Measurements from ENCODE around the gene SAMD4B.

Gene SAMD4B

GRCh38 chr19:39410831-39411080, 68.5 kb downstream of the SAMD4B start:
- no peak for DNase-seq

- DNase-seq, result no peak
These were observed 69.0 kb downstream of the SAMD4B start for GRCh38 chr19:39411081-39411831.

GRCh38 chr19:39411832-39412099, 69.5 kb downstream of the SAMD4B start:
- peak; percentile 84 for DNase-seq

GRCh38 chr19:39412100-39412866, 70.1 kb downstream of the SAMD4B start, which contains the start of gene PLEKHG2:
TSS of gene PLEKHG2 (plus strand) at chr19:39412669. CDS start at chr19:39414087, 1,418 bp downstream.
- peak; percentile 98 for DNase-seq

GRCh38 chr19:39412867-39413271, 70.6 kb downstream of the SAMD4B start:
- no peak for DNase-seq

- peak; percentile 43 for DNase-seq
These were observed 71.2 kb downstream of the SAMD4B start for GRCh38 chr19:39413272-39413910.

- DNase-seq, result no peak
These were observed 71.8 kb downstream of the SAMD4B start for GRCh38 chr19:39413911-39414608.

- no peak for DNase-seq
These were observed 73.2 kb downstream of the SAMD4B start for GRCh38 chr19:39415111-39416046.

- no peak for DNase-seq
These were observed 74.2 kb downstream of the SAMD4B start for GRCh38 chr19:39416152-39417120.

- no peak for DNase-seq
These were observed 75.4 kb downstream of the SAMD4B start for GRCh38 chr19:39417463-39418181.

- DNase-seq, result no peak
These were observed 76.8 kb downstream of the SAMD4B start for GRCh38 chr19:39419003-39419402.

GRCh38 chr19:39420769-39421168, 78.5 kb downstream of the SAMD4B start:
- no peak for DNase-seq

- DNase-seq, result no peak
These were observed 79.8 kb downstream of the SAMD4B start for GRCh38 chr19:39422020-39422419.

- no peak for DNase-seq
These were observed 81.3 kb downstream of the SAMD4B start for GRCh38 chr19:39423258-39424086.

- no peak for DNase-seq
These were observed 82.7 kb downstream of the SAMD4B start for GRCh38 chr19:39424934-39425333.

GRCh38 chr19:39425744-39426143, 83.5 kb downstream of the SAMD4B start:
- DNase-seq, result no peak

- DNase-seq, result no peak
These were observed 83.9 kb downstream of the SAMD4B start for GRCh38 chr19:39426170-39426569.

GRCh38 chr19:39427707-39428106, 85.5 kb downstream of the SAMD4B start:
- no peak for DNase-seq

- no peak for DNase-seq
These were observed 86.3 kb downstream of the SAMD4B start for GRCh38 chr19:39428283-39429112.

All from NCI-H1105 (cell line).